GM18499 (cell line): ENCODE results near the gene SDHA.
"Not testable (repeated sequence)": the region's sequence is repeated elsewhere in the genome, so short reads cannot be mapped to it uniquely, and the experiment has no call there.

Experiments
- ATAC-seq: cut with Tn5 transposase; IDR thresholded peaks from one replicate; pipeline ENCODE4 v1.9.1; 2021; ENCODE audit warnings: moderate number of reproducible peaks; ENCODE audit not compliant: insufficient read depth, unreplicated experiment

The SDHA gene

GRCh38 chr5:251538-251937 lies 33.4 kb downstream of the SDHA start:
- not testable (repeated sequence) for ATAC-seq

- ATAC-seq, result not testable (repeated sequence)
Measured at GRCh38 chr5:251975-252374, 33.9 kb downstream of the SDHA start.

- ATAC-seq, result no peak
Measured at GRCh38 chr5:252546-252945, 34.4 kb downstream of the SDHA start.

GRCh38 chr5:254322-254721 lies 36.2 kb downstream of the SDHA start:
- not testable (repeated sequence) for ATAC-seq

GRCh38 chr5:255116-255515 lies 37.0 kb downstream of the SDHA start:
- ATAC-seq, result not testable (repeated sequence)

- ATAC-seq, result not testable (repeated sequence)
Measured at GRCh38 chr5:256347-256746, 38.2 kb downstream of the SDHA start.

- no peak for ATAC-seq
Measured at GRCh38 chr5:257148-257547, 39.0 kb downstream of the SDHA start.

- not testable (repeated sequence) for ATAC-seq
Measured at GRCh38 chr5:263275-263974, 45.3 kb downstream of the SDHA start.

GRCh38 chr5:264338-264737 lies 46.2 kb downstream of the SDHA start:
- no peak for ATAC-seq

GRCh38 chr5:266311-267026 lies 48.3 kb downstream of the SDHA start:
- ATAC-seq, result not testable (repeated sequence)

- no peak for ATAC-seq
Measured at GRCh38 chr5:267716-268115, 49.6 kb downstream of the SDHA start.

GRCh38 chr5:270340-270739 lies 52.2 kb downstream of the SDHA start:
- no peak for ATAC-seq

- not testable (repeated sequence) for ATAC-seq
Measured at GRCh38 chr5:271828-272167, 53.7 kb downstream of the SDHA start.

GRCh38 chr5:273091-273490 lies 55.0 kb downstream of the SDHA start:
- not testable (repeated sequence) for ATAC-seq

GRCh38 chr5:273491-273890 lies 55.4 kb downstream of the SDHA start:
- ATAC-seq, result not testable (repeated sequence)

GRCh38 chr5:274346-274745 lies 56.2 kb downstream of the SDHA start:
- ATAC-seq, result not testable (repeated sequence)

GRCh38 chr5:278646-279045 lies 60.5 kb downstream of the SDHA start:
- ATAC-seq, result no peak

GRCh38 chr5:279051-279665 lies 61.0 kb downstream of the SDHA start:
- ATAC-seq, result not testable (repeated sequence)

- no peak for ATAC-seq
Measured at GRCh38 chr5:285991-286557, 68.0 kb downstream of the SDHA start.

GRCh38 chr5:290200-290599 lies 72.1 kb downstream of the SDHA start:
- not testable (repeated sequence) for ATAC-seq

- not testable (repeated sequence) for ATAC-seq
Measured at GRCh38 chr5:291345-291744, 73.2 kb downstream of the SDHA start.
